Neural progenitor cell (in vitro differentiated cells): ENCODE results near the gene SLC22A24. TPM values are rescaled to one million over a fixed set of nuclear protein-coding genes. Genes with fewer than 3 reads are reported as not detected.

Experiments
- DNase-seq: peaks from one replicate; pipeline ENCODE4 v3.0.0-alpha.2; 2016; ENCODE audit warnings: low spot score
- H2AFZ ChIP-seq: fragments of 200-600 bp; sonication (generic); replicated peaks from 2 replicates; pipeline ENCODE4 v1.6.1; 2016; ENCODE audit warnings: antibody characterized with exemption
- H3F3A ChIP-seq: fragments of 200-600 bp; sonication (generic); 2 replicates; pipeline ENCODE4 v1.6.1; 2016; ENCODE audit warnings: antibody characterized with exemption, low read depth
- H3K27ac ChIP-seq: fragments of 200-600 bp; sonication (generic); 2 replicates; pipeline ENCODE4 v1.5.1; 2016; ENCODE audit warnings: mild to moderate bottlenecking
- H3K27me3 ChIP-seq: fragments of 200-600 bp; sonication (generic); 2 replicates; pipeline ENCODE4 v1.6.1; 2016; ENCODE audit warnings: mild to moderate bottlenecking, moderate library complexity
- H3K36me3 ChIP-seq: fragments of 200-600 bp; sonication (generic); 2 replicates; pipeline ENCODE4 v1.5.1; 2016
- H3K4me1 ChIP-seq: fragments of 200-600 bp; sonication (generic); 2 replicates; pipeline ENCODE4 v1.6.1; 2016; ENCODE audit warnings: mixed run types
- H3K4me2 ChIP-seq: fragments of 200-600 bp; sonication (generic); 2 replicates; pipeline ENCODE4 v1.6.1; 2016
- H3K4me3 ChIP-seq: fragments of 200-600 bp; sonication (generic); 2 replicates; pipeline ENCODE4 v1.5.1; 2016
- H3K79me2 ChIP-seq: fragments of 200-600 bp; sonication (generic); 2 replicates; pipeline ENCODE4 v1.6.1; 2016; ENCODE audit warnings: low read depth
- H3K9ac ChIP-seq: fragments of 200-600 bp; sonication (generic); 2 replicates; pipeline ENCODE4 v1.6.1; 2016
- H3K9me3 ChIP-seq: fragments of 200-600 bp; sonication (generic); 2 replicates; pipeline ENCODE4 v1.5.1; 2016; ENCODE audit warnings: low read depth
- H4K20me1 ChIP-seq: fragments of 200-600 bp; sonication (generic); 2 replicates; pipeline ENCODE4 v1.6.1; 2016; ENCODE audit warnings: low read depth
- H3K27ac Mint-ChIP-seq: 3 replicates; pipeline ENCODE4 v1.8.0; 2021; ENCODE audit warnings: mixed read lengths
- H3K27me3 Mint-ChIP-seq: 2 replicates; pipeline ENCODE4 v1.8.0; 2022; ENCODE audit warnings: low read depth, mild to moderate bottlenecking, inconsistent platforms, moderate library complexity, mixed read lengths; ENCODE audit not compliant: insufficient read depth
- H3K36me3 Mint-ChIP-seq: 3 replicates; pipeline ENCODE4 v1.8.0; 2021; ENCODE audit warnings: mixed read lengths
- H3K4me1 Mint-ChIP-seq: 3 replicates; pipeline ENCODE4 v1.8.0; 2021; ENCODE audit warnings: mixed read lengths
- H3K4me3 Mint-ChIP-seq: 3 replicates; pipeline ENCODE4 v1.8.0; 2021; ENCODE audit warnings: mild to moderate bottlenecking, moderate library complexity, mixed read lengths
- H3K9me3 Mint-ChIP-seq: 3 replicates; pipeline ENCODE4 v1.8.0; 2020; ENCODE audit warnings: mixed read lengths
- CTCF ChIP-seq: fragments of 200-600 bp; sonication (generic); IDR thresholded peaks from 2 replicates; pipeline ENCODE4 v1.5.1; 2017; ENCODE audit warnings: antibody characterized with exemption, mild to moderate bottlenecking
- EZH2 ChIP-seq: fragments of 200-600 bp; sonication (generic); IDR thresholded peaks from 2 replicates; pipeline ENCODE4 v1.6.1; 2017; ENCODE audit warnings: antibody characterized with exemption, mild to moderate bottlenecking, moderate library complexity
- EZH2phosphoT487 ChIP-seq: fragments of 200-600 bp; sonication (generic); IDR thresholded peaks from 2 replicates; pipeline ENCODE4 v1.6.1; 2017; ENCODE audit warnings: antibody characterized with exemption
- total RNA-seq: library from RNA; depleted of rRNA; stranded (reverse); fragments of >200 nt; gene quantifications from 2 replicates; pipeline ENCODE4 v1.2.3, GENCODE V29; 2015; ENCODE audit warnings: low replicate concordance

SLC22A24 gene
- total RNA-seq, 1 donor from 2014 or later = not detected

- TF ChIP-seq EZH2 (no peak), EZH2phosphoT487 (no peak), CTCF (no peak)
- H3K79me2 ChIP-seq = no peaks in the 10 kb centered on the region
- no peaks in the 10 kb centered on the region for H3K27me3 ChIP-seq
- H2AFZ ChIP-seq = no peak overlapping the region
- no peak overlapping the region for H3K4me3 ChIP-seq
- no peak overlapping the region for H3K9ac ChIP-seq
- no peaks in the 10 kb centered on the region for H3K36me3 Mint-ChIP-seq
- H3F3A ChIP-seq = no peaks in the 10 kb centered on the region
- DNase-seq = no peak
- no peaks in the 10 kb centered on the region for H3K9me3 ChIP-seq
- no peak overlapping the region for H3K4me3 Mint-ChIP-seq
- H3K4me1 ChIP-seq = peaks cover 7% of the 10 kb centered on the region
- H3K4me1 Mint-ChIP-seq = peaks cover 15% of the 10 kb centered on the region
- no peak overlapping the region for H3K27ac Mint-ChIP-seq
- H3K27ac ChIP-seq = no peak overlapping the region
- H3K27me3 Mint-ChIP-seq = no peaks in the 10 kb centered on the region
- H3K9me3 Mint-ChIP-seq = no peaks in the 10 kb centered on the region
- H3K4me2 ChIP-seq = no peak overlapping the region
- H3K36me3 ChIP-seq = no peaks in the 10 kb centered on the region
- no peaks in the 10 kb centered on the region for H4K20me1 ChIP-seq
Measured at GRCh38 chr11:63177872-63178271, 33.9 kb upstream of the SLC22A24 start.

- no peak overlapping the region for H3K27ac Mint-ChIP-seq
Measured at GRCh38 chr11:63165706-63166310, 21.8 kb upstream of the SLC22A24 start.

GRCh38 chr11:63155794-63156193 lies 11.8 kb upstream of the SLC22A24 start:
- Histone ChIP-seq H3K27me3 (no peaks in the 10 kb centered on the region), H2AFZ (no peak overlapping the region), H3K27ac (no peak overlapping the region), H3K4me1 (no peaks in the 10 kb centered on the region), H3K9ac (no peak overlapping the region), H4K20me1 (no peaks in the 10 kb centered on the region), H3F3A (no peaks in the 10 kb centered on the region), H3K36me3 (no peaks in the 10 kb centered on the region), H3K79me2 (no peaks in the 10 kb centered on the region), H3K4me3 (no peak overlapping the region), H3K4me2 (no peak overlapping the region), H3K9me3 (no peaks in the 10 kb centered on the region)
- no peak overlapping the region for H3K27ac Mint-ChIP-seq
- H3K27me3 Mint-ChIP-seq = peaks cover 5% of the 10 kb centered on the region
- H3K4me3 Mint-ChIP-seq = no peak overlapping the region
- no peaks in the 10 kb centered on the region for H3K4me1 Mint-ChIP-seq
- no peak for TF ChIP-seq EZH2phosphoT487
- no peak for TF ChIP-seq CTCF
- no peak for TF ChIP-seq EZH2
- no peaks in the 10 kb centered on the region for H3K36me3 Mint-ChIP-seq
- H3K9me3 Mint-ChIP-seq = peaks cover 2% of the 10 kb centered on the region
- DNase-seq = no peak

More at GRCh38 chr11:63165706-63166310, 21.8 kb upstream of the SLC22A24 start:
- H3K4me1 Mint-ChIP-seq = no peaks in the 10 kb centered on the region
- TF ChIP-seq CTCF (no peak), EZH2 (no peak), EZH2phosphoT487 (no peak)
- no peaks in the 10 kb centered on the region for H3K9me3 Mint-ChIP-seq
- Histone ChIP-seq H3K36me3 (no peaks in the 10 kb centered on the region), H3K4me1 (no peaks in the 10 kb centered on the region), H3F3A (no peaks in the 10 kb centered on the region), H3K4me2 (no peak overlapping the region), H3K27ac (no peak overlapping the region), H3K79me2 (no peaks in the 10 kb centered on the region), H4K20me1 (no peaks in the 10 kb centered on the region), H3K27me3 (no peaks in the 10 kb centered on the region), H3K4me3 (no peak overlapping the region), H2AFZ (no peak overlapping the region), H3K9me3 (no peaks in the 10 kb centered on the region), H3K9ac (no peak overlapping the region)
- no peaks in the 10 kb centered on the region for H3K36me3 Mint-ChIP-seq
- no peak overlapping the region for H3K4me3 Mint-ChIP-seq
- peaks cover under 1% of the 10 kb centered on the region for H3K27me3 Mint-ChIP-seq
- DNase-seq = no peak
